WI38 (cell line): Measurements from ENCODE around the gene IFRD1.
"Not testable (repeated sequence)": the region's sequence is repeated elsewhere in the genome, so short reads cannot be mapped to it uniquely, and the experiment has no call there.

Experiments
- H3K4me3 ChIP-seq: 2 replicates; pipeline ENCODE4 v1.5.1; 2011; ENCODE audit warnings: low read depth, mild to moderate bottlenecking, control low read depth, low read length
- CTCF ChIP-seq: IDR thresholded peaks from 2 replicates; pipeline ENCODE4 v1.5.1; 2012; ENCODE audit warnings: low read depth, mild to moderate bottlenecking, control low read depth, low read length

The IFRD1 gene

GRCh38 chr7:112449353-112449752 lies 907 bp upstream of the IFRD1 start:
- no peak for TF ChIP-seq CTCF
- H3K4me3 ChIP-seq = peak overlapping the region; percentile 96

GRCh38 chr7:112450807-112451761 lies 824 bp downstream of the IFRD1 start:
- no peak for TF ChIP-seq CTCF
- H3K4me3 ChIP-seq = peak overlapping the region; percentile 96

GRCh38 chr7:112452102-112452888 lies 2.0 kb downstream of the IFRD1 start:
- no peak for TF ChIP-seq CTCF
- H3K4me3 ChIP-seq = peak overlapping the region; percentile 96

GRCh38 chr7:112453505-112454171 lies 3.4 kb downstream of the IFRD1 start:
- TF ChIP-seq CTCF = no peak
- H3K4me3 ChIP-seq = peak overlapping the region; percentile 10

- H3K4me3 ChIP-seq = not testable (repeated sequence)
These were observed 3.9 kb downstream of the IFRD1 start for GRCh38 chr7:112454191-112454590.

- no peak for TF ChIP-seq CTCF
- H3K4me3 ChIP-seq = no peak overlapping the region
These were observed 9.4 kb downstream of the IFRD1 start for GRCh38 chr7:112459645-112460044.

GRCh38 chr7:112462236-112462635 lies 12.0 kb downstream of the IFRD1 start:
- no peak for TF ChIP-seq CTCF
- no peak overlapping the region for H3K4me3 ChIP-seq
